ENCODE data around the gene UNC13A. TPM values are rescaled to one million over a fixed set of nuclear protein-coding genes. Genes with fewer than 3 reads are reported as not detected.

The UNC13A gene
- total and polyA plus RNA-seq, 2 of the 8 experiments (the other 6 are each of a cell fraction or from before 2014, with no cell fraction given) = 13.1 to 47.6 TPM

GRCh38 chr19:17721111-17721628 lies 33.0 kb upstream of the UNC13A start (continued):
- TF ChIP-seq CTCF (IDR thresholded peaks at IDR 0.05; ENCODE audit: control extremely low read depth in 1 of 3, insufficient read depth in 1 of 3, low read depth in 1 of 3, low read length in 3 of 3) (no peak), BRCA1 (IDR thresholded peaks at IDR 0.05; ENCODE audit: low read depth, low read length) (no peak), ZNF274 (IDR thresholded peaks at IDR 0.05; ENCODE audit: borderline replicate concordance, extremely low read depth, low read length) (no peak), POLR2A (IDR thresholded peaks at IDR 0.05; ENCODE audit: control extremely low read depth in 1 of 2, low read depth in 2 of 2, low read length in 2 of 2) (no peak), USF2 (IDR thresholded peaks at IDR 0.05; ENCODE audit: low read length) (no peak), JUND (IDR thresholded peaks at IDR 0.05; ENCODE audit: low read length) (no peak), GABPA (IDR thresholded peaks at IDR 0.05; ENCODE audit: borderline replicate concordance, insufficient read depth, low read length) (no peak)
